NCI-H2171 (cell line): ENCODE data around the gene COQ5.
"Not testable (repeated sequence)": the region's sequence is repeated elsewhere in the genome, so short reads cannot be mapped to it uniquely, and the experiment has no call there.

Experiments used
- DNase-seq: peaks from one replicate; lab custom pipeline; 2025; lab: John Stamatoyannopoulos, UW

The COQ5 gene, protein sequence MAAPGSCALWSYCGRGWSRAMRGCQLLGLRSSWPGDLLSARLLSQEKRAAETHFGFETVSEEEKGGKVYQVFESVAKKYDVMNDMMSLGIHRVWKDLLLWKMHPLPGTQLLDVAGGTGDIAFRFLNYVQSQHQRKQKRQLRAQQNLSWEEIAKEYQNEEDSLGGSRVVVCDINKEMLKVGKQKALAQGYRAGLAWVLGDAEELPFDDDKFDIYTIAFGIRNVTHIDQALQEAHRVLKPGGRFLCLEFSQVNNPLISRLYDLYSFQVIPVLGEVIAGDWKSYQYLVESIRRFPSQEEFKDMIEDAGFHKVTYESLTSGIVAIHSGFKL

DNA sequence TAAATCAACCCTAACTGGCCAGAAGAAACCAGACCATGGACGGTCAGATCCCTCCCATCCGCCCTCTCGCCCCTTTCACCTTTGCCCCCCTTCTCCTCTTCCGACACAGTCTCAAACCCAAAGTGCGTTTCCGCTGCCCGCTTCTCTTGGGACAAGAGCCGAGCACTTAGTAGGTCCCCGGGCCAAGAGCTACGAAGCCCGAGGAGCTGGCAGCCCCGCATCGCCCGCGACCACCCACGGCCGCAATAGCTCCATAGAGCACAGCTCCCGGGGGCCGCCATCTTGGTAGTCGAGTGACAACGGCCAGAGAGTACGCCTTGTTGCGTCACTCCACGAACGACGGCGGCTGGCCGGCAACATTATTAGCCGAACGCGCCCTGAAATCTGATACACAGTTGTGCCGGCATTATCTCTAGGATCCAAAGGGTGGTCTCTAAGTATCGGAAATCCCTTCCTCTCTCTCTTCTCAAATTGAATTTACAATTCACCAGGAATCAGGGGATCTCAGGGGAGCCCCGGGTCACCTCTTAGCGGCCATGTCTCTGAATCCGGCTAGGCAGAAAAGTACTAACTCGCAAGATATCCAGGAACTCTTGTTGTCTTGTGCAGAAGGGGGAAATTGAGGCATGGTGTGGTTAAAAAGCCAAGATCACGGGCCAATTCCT, at the start of gene COQ5:
Gene COQ5, minus strand, starts transcription at position 298 of the 665 bp plus-strand sequence. Its CDS starts 17 bp downstream, at position 281.
- peak; percentile 85 for DNase-seq

DNA sequence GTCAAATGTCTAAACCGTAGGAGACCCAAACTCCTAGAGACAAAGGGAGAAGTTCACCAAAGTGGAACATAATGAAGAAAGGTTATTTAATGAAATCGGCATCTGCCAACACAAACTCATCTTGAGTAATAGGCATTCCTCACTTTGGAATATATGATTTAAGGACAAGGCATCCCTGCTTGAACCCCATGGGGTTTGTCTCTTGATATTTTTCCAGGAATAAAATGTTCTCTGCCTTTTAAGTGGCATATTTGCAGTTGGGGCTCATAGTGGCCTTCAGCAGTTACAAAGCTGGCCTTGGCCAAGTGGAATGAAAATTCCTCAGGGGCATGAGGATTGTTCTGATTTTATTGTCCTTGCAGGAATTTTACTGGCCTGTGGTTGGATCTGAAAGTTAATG, 45.1 kb upstream of the COQ5 start:
- DNase-seq = no peak

DNA sequence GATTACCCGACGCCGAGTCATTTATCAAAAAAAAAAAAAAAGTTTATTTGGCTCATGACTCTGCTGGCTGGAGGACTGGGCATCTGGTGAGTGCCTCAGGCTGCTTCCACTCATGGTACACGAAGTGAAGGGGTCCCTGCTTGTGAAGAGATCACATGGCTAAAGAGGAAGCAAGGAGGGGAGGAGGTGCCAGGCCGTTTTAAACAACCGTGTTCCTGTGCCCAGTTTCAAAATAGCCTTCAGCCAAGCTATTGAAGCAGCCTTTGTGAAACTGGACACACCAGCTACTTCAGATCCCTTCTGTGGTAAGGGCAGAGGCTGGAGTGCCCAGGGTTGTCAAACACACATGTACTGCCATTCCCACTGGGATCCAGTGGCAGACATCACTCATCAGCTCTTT, 44.6 kb upstream of the COQ5 start:
- no peak for DNase-seq

DNA sequence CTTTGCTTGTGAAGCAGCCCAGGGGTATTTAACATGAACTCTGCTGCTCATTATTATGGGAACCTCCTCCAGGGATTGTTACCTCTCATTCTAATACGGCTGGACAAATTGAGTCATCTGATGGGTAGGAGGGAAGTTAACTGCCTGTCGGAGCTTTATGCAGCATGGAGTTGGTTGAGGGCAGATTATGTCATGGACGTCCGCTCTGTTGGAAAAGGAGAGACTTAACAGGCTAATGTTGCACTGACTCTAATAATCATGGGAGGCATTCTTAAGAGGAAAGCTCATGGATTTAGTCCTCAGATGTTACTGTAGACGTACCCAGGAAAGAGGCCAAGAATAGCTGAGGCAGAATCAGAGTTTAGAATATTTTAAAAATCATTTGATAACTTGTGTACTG, 42.3 kb upstream of the COQ5 start:
- no peak for DNase-seq

DNA sequence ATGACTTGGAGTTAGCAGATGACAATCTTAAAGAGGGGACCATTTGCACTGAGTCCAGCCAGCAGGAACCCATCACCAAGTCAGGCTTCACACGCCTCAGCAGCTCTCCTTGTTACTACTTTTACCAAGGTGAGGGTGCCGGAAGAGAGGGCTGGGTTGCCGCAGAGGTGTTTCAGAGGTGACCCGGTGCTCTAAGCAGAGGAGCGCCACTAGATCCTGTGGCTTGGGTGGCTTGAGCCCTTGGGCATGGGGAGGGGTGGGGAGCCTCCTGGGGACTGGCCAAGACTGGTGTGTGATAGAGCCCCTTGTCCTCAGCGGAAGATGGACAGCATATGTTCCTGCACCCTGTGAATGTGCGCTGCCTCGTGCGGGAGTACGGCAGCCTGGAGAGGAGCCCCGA, 34.5 kb upstream of the COQ5 start:
- DNase-seq = no peak

DNA sequence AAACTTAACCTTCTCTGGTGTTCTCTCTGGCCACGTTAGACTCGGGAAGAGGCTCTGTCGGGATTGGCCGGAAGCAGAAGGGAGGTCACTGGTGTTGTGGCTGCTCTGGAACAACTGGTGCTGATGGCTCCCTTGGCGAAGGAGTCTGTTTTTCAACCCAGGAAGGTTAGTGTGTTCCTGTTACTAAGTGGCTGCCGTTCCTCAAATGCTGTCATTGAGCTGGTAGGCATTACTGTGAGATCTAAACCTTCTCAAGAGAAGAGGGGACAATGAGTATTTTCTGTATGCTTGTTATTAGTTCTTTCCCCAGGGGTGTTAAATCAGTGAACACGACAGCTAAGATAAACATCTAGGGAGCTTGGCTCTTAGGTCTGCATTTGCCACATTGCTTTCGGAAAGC, 33.9 kb upstream of the COQ5 start:
- no peak for DNase-seq

DNA sequence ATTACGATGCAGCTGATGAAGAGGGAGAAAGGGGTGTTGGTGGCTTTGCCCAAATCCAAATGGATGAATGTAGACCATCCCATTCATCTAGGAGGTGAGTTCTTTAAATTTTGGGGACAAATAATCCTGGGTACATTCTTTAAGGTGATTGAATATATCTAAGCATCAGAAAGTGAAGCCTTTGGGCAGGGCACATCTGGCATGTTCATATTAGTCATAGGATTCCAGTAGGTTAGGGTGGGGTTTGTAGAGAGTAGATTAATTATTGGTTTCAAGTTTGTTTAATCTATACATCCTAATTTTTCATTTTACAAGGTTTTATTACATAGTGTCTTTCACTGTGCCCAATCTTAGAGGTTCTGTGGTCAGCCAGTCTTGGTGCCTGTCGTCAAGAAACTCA, 28.6 kb upstream of the COQ5 start:
- no peak for DNase-seq

DNA sequence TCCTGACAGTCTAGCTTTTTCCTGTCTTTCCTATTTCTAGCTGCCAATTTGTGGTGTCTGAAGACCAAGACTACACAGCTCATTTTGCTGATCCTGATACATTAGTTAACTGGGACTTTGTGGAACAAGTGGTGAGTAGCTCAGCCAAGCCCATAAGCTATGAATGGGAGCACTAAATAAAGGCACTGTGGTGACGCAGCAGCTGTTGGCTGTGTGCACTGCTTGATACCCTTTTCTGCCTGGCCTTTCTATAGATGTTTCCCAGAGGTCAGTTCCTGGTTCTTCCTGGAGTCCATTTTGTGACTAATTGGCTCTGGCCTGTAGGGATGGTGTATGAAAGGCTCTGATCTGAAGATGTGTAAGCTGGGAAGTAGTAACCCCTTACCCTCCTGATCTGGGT, 25.7 kb upstream of the COQ5 start:
- no peak for DNase-seq

DNA sequence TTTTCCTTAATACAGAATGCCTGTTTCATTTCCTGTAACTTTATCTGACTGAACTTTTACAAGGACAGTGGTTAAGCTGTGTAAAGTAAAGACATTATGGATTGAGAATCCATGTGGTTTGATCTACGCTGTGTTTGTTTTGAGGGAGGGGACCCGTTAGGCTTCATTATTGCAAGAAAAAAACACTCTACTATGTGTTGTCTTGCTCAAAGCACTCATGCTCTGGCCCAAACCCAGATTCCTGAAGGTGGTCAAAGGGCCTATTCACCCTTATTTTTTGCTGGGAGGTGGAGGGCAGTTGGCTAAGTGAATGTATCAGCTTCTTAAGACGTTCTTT, 17.1 kb upstream of the COQ5 start:
- no peak for DNase-seq

DNA sequence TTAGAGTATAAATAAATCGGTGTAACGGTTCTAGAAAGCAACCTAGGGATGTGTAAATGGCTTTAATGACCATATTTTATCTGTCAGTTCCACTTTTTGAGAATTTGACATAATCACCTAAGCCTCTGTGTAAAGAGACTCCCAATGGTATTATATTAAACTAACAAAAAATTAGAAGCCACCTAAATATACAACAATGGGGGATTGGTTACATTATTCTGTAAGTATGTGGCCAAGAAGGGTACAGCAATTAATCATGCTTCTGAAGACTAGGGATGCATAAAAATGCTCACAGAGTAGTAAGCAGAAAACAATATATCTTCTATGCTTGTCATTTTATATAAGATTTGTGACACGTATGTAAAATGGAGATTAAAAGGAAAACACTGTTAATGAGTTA, 15.7 kb upstream of the COQ5 start:
- no peak for DNase-seq

DNA sequence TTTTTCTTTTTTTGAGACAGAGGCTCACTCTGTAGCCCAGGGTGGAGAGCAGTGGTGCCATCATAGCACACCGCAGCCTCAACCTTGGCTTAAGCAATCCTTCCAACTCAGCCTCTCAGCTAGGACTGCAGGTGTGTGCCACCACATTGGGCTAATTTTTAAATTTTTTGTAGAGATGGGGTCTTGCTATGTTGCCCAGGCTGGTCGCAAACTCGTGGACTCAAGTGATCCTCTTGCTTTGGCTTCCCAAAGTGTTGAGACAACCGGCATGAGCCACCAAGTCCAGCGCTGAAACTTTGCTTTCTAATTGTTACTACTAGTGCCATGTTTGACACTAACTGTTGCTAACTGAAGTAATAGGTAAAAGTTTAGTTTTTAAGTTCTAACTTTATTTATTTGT, 13.2 kb upstream of the COQ5 start:
- DNase-seq = no peak

DNA sequence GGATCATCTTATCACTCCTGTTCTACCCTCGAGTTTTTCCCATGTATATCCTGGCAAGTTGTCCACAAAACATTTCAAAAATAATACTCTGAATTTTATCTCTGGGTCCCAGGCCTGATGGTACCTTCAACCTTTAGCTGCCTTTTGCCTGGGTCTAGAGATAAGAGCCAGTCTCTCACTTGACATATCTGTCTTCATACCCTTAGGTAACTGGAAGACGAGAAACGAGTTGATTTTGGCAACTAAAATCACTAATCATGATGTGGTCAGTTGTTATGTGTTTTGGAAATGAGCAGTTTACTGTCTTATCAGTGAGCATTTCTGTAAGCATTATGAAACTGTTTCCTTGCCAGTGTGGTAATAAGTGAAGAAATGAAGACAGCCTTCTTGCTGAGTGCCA, 11.5 kb upstream of the COQ5 start:
- DNase-seq = no peak

DNA sequence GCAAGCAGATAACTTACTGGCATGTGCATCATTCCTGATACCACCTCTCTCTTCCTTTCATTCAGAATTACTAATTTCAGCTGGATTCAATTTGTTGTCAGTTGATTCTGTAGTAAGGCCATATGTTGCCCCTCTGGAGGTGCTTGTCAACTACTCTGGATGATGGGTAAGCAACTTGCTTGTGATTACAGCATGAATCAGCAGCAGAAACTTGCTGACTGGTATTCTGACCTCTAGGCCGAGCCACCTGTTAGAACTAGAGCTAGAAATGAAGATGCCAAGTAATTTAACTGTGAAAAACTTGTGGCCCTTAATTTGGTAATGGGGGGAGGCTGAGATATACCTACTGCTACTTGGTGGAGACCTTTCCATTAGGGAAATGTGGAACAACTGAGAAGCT, 10.3 kb upstream of the COQ5 start:
- DNase-seq = no peak

DNA sequence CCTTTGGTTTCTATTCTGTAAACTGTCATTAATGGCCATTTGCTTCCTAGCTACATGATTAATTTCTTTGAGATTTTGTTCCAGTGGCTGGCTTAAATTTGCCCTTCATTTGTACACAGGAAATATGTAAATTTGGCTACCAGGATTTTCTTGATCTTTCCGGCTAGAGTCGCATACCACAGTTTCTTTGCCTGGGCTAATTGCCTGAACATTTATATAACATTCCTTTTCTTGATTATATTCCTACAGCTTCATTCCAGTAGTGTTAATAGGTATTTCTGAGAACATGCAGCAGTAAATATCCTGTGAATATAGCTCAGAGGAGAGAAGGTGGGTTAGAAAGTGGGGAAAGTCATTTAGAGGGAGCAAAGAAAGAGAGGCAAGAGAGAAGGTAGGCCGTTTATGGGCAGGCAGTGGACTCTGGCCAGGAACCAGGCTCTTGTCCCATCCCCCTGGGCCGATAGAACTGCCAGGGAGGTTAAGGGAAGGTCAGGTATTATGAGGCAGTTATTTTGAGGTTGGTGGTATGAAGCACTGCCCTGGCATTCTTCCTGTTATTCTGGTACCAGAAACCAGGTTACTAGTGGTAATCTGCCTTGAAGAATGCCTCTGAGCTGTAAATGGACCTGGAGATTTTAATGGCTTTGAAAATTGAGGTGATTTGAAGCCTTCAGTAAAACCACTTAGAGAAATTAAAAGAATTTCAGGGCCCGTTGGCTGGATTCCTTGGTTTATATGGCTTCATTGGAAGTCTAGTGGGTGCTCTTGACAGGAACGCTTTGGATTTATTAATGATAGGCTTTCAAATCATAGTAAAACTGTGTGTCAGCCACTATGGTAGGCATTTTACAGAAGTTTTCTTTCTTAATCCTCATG, 9.6 kb upstream of the COQ5 start:
- DNase-seq = no peak

DNA sequence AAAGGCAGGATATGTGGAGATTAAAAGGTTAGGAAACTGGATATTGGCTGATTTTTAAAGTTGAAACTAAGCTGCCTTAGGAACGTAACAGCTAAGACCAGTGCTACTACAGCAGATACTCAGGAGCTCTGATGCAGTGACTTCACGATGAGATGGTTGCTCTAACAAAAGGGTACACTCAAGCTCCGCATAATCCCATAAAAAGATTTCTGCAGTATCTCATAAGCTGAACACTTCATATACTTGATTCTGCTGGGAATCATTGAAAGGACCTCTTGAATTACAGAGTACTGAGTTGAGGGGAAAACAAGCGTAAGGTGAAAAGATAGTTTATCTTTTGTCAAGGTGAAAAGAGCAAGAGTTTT, 8.9 kb upstream of the COQ5 start:
- no peak for DNase-seq

DNA sequence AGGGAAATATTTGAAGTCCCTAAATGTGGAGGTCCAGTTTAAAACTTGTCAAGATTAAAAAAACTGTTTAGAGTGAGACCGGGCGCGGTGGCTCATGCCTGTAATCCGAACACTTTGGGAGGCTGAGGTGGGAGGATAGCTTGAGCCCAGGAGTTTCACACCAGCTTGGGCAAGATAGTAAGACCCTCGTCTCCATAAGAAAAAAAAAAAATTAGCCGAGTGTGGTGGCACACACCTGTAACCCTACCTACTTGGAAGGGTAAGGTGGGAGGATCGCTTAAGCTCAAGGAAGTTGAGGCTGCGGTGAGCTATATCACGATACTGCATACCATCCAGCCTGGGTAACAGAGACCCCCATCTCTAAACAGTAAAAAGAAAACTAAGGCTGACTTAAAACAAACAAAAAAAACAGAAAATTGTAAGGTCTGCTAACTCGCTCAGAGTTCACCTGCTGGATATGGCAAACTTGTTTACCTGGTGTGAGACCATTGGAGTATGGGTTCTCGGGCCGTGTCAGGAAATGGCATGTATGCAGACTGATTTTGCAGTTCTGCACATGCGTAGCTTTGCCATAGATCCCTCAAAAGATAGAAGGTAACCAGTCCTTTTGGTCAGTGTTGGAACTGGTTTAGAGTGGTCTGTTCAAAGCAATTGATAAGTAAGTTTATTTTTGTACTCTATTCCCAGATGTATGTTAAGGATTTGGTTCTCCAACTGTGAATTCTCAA, 7.3 kb upstream of the COQ5 start:
- no peak for DNase-seq

DNA sequence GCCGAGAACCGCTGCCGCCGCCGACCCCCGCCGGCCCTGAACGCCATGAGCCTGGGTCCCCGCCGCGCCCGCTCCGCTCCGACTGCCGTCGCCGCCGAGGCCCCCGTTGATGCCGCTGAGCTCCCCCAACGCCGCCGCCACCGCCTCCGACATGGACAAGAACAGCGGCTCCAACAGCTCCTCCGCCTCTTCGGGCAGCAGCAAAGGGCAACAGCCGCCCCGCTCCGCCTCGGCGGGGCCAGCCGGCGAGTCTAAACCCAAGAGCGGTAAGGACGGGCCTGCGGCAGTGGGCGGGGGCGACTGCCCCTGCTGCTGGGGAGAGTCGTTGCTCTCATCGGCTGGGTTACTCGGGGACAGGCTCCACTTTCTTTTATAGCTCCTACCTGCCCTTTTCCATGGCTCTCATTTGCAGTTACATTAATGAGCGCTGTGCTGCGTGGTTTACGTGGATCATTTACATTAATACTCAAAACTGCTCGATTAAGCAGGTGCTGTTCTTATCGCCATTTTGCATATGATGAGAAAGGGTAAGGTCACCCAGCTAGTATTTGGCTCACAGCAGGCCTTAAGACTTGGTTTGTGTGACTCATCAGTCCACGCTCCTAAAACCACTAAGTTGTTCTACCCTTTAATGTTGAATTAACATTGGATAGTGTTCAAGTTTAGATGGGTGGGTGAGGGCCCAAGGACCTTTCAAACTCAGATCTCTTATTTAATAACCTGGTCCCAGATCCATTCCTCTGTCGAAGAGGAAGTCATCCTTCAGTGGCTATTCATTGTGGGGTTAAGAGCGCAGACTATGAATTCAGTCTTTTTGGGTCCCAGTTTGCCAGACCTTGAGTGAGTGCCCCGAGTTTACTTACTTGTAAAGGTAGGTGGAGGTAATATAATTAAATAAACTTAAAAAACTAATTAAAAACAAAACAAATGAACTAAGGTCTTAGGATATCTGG, 6.0 kb upstream of the COQ5 start:
- peak; percentile 7 for DNase-seq

DNA sequence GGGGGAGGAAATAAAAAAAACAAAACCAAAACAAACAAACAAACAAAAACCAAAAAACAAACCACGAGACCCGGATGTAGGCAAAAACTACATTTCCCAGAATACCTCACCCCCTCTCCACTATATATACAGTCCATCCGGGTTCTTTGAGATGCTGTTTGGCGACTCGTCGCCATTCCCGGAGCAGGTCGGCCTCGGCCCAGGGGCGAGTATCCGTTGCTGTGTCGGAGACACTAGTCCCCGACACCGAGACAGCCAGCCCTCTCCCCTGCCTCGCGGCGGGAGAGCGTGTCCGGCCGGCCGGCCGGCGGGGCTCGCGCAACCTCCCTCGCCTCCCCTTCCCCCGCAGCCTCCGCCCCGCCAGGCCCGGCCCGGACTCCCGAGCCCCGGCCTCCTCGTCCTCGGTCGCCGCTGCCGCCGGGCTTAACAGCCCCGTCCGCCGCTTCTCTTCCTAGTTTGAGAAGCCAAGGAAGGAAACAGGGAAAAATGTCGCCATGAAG, 5.3 kb upstream of the COQ5 start, which contains the start of gene RNF10:
Gene RNF10, plus strand, starts transcription at position 154 of the 500 bp plus-strand sequence. CDS start 456 bp downstream, outside the sequence.
- DNase-seq = peak; percentile 88

DNA sequence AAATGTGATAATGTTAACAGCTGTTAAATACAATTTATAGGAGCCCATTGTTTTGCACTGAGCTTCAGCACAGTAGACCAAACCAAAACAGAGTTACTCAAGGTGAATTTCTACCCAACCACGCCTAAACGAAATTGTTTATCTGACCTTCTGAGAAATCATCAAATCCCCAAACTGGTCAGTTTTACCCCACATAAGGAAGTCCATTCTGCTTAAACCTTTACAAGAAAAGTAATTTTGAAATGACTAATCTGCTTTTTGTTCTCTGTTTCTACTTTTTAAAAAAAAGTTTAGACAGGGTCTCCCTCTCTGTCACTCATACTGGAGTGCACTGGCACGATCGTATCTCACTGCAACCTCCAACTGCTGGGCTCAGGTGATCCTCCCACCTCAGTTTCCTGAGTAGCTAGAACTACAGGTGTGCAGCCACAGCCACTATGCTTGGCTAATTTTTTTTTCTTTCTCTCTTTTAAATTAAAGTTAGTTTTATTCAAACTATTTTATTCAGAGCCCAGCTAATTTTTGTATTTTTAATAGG, 3.8 kb upstream of the COQ5 start:
- no peak for DNase-seq

DNA sequence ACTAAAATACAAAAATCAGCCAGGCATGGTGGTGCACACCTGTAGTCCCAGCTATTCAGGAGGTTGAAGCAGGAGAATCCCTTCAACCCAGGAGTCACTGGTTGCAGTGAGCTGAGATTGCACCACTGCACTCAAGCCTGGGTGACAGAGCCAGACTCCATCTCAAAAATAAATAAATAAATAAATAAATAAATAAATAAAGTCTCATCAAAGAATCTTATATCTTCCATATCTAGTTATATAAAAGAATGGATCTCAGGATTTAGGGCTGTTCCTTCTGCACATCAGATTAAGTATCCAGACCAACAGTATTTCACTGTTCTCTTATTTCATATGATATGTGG, 1.4 kb upstream of the COQ5 start:
- DNase-seq = not testable (repeated sequence)
